Progenitor cell of endocrine pancreas (in vitro differentiated cells): ENCODE measurements around the gene PPP1R14D. TPM values are rescaled to one million over a fixed set of nuclear protein-coding genes. Genes with fewer than 3 reads are reported as not detected.
A peak's percentile ranks its signal among the peaks of the same experiment; 100 is the strongest.

Experiments
- DNase-seq: peaks from one replicate; pipeline ENCODE4 v3.0.0; 2021; ENCODE audit warnings: low spot score; ENCODE audit not compliant: unreplicated experiment
- H3K27ac Mint-ChIP-seq: 2 replicates; pipeline ENCODE4 v1.8.0; 2021; ENCODE audit warnings: mild to moderate bottlenecking, moderate library complexity, mixed read lengths
- H3K27me3 Mint-ChIP-seq: 2 replicates; pipeline ENCODE4 v1.8.0; 2021; ENCODE audit warnings: mixed read lengths
- H3K36me3 Mint-ChIP-seq: 2 replicates; pipeline ENCODE4 v1.8.0; 2022; ENCODE audit warnings: mixed read lengths; ENCODE audit not compliant: insufficient read depth
- H3K4me1 Mint-ChIP-seq: 2 replicates; pipeline ENCODE4 v1.8.0; 2021; ENCODE audit warnings: low read depth, mixed read lengths
- H3K4me3 Mint-ChIP-seq: 2 replicates; pipeline ENCODE4 v1.8.0; 2021; ENCODE audit warnings: low read depth, mild to moderate bottlenecking, moderate library complexity, mixed read lengths
- H3K9me3 Mint-ChIP-seq: 2 replicates; pipeline ENCODE4 v1.8.0; 2021; ENCODE audit warnings: low read depth, mixed read lengths
- CTCF ChIP-seq: fragments of 200-600 bp; sonication (generic); IDR thresholded peaks from one replicate; pipeline ENCODE4 v1.5.0; 2021; ENCODE audit warnings: antibody characterized with exemption, mild to moderate bottlenecking; ENCODE audit not compliant: unreplicated experiment
- total RNA-seq: library from RNA; stranded (reverse); gene quantifications from 2 replicates; pipeline ENCODE4 v1.2.1, GENCODE V29; 2021

The PPP1R14D gene
- total RNA-seq, 1 donor from 2014 or later, result 0.81 TPM

DNA sequence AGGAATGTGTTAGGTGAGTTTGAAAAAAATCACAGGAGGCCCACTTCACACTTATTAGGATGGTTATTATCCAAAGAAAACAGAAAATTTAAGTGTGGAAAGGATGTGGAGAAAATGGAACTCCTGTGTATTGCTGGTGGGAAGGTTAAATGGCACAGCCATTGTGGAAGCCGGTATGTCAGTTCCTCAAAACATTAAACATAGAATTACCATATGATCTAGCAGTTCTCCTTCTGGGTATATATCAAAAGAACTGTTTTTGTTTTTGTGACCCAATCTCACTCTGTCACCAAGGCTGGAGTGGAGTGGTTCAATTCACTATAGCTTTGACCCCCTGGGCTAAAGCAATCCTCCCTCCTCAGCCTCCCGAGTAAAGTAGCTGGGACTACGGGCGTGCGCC, 32.0 kb downstream of the PPP1R14D start:
- H3K27me3 Mint-ChIP-seq, result no peaks in the 10 kb centered on the region
- H3K4me1 Mint-ChIP-seq, result peaks cover 21% of the 10 kb centered on the region
- no peak for TF ChIP-seq CTCF

GRCh38 chr15:40796041-40796440, 32.5 kb downstream of the PPP1R14D start:
- Mint-ChIP-seq H3K9me3 (no peaks in the 10 kb centered on the region), H3K4me1 (peaks cover 21% of the 10 kb centered on the region), H3K27me3 (no peaks in the 10 kb centered on the region), H3K36me3 (peaks cover 8% of the 10 kb centered on the region), H3K4me3 (no peak overlapping the region), H3K27ac (no peak overlapping the region)
- TF ChIP-seq CTCF, result no peak
- DNase-seq, result no peak

More for the DNA sequence above, 32.0 kb downstream of the PPP1R14D start:
- Mint-ChIP-seq H3K36me3 (peaks cover 10% of the 10 kb centered on the region), H3K27ac (no peak overlapping the region), H3K4me3 (no peak overlapping the region), H3K9me3 (no peaks in the 10 kb centered on the region)
- DNase-seq, result no peak

- no peak for TF ChIP-seq CTCF
- no peaks in the 10 kb centered on the region for H3K9me3 Mint-ChIP-seq
- peaks cover 7% of the 10 kb centered on the region for H3K36me3 Mint-ChIP-seq
- no peak for DNase-seq
- H3K4me3 Mint-ChIP-seq, result no peak overlapping the region
- peaks cover 17% of the 10 kb centered on the region for H3K4me1 Mint-ChIP-seq
- no peaks in the 10 kb centered on the region for H3K27me3 Mint-ChIP-seq
- H3K27ac Mint-ChIP-seq, result peak overlapping the region; percentile 29
These were observed 35.1 kb downstream of the PPP1R14D start for GRCh38 chr15:40793216-40793989.

- peak overlapping the region; percentile 43 for H3K27ac Mint-ChIP-seq
- peaks cover 7% of the 10 kb centered on the region for H3K36me3 Mint-ChIP-seq
- H3K4me3 Mint-ChIP-seq, result no peak overlapping the region
- no peaks in the 10 kb centered on the region for H3K9me3 Mint-ChIP-seq
- peaks cover 20% of the 10 kb centered on the region for H3K4me1 Mint-ChIP-seq
- H3K27me3 Mint-ChIP-seq, result no peaks in the 10 kb centered on the region
- DNase-seq, result no peak
- no peak for TF ChIP-seq CTCF
These were observed 36.1 kb downstream of the PPP1R14D start for GRCh38 chr15:40792394-40792793.

- DNase-seq, result no peak
- peaks cover 34% of the 10 kb centered on the region for H3K4me1 Mint-ChIP-seq
- peaks cover 5% of the 10 kb centered on the region for H3K36me3 Mint-ChIP-seq
- H3K27me3 Mint-ChIP-seq, result no peaks in the 10 kb centered on the region
- no peak overlapping the region for H3K27ac Mint-ChIP-seq
- no peak for TF ChIP-seq CTCF
- no peaks in the 10 kb centered on the region for H3K9me3 Mint-ChIP-seq
- H3K4me3 Mint-ChIP-seq, result no peak overlapping the region
These were observed 37.8 kb downstream of the PPP1R14D start for GRCh38 chr15:40790718-40791117.
